GM21825 (cell line): ENCODE data around the gene KRTAP10-10.
"Not testable (repeated sequence)": the region's sequence is repeated elsewhere in the genome, so short reads cannot be mapped to it uniquely, and the experiment has no call there.

Experiments used
- ATAC-seq: cut with Tn5 transposase; IDR thresholded peaks from one replicate; pipeline ENCODE4 v1.9.1; 2021; ENCODE audit warnings: mild to moderate bottlenecking, moderate library complexity; ENCODE audit not compliant: unreplicated experiment

Gene KRTAP10-10

DNA sequence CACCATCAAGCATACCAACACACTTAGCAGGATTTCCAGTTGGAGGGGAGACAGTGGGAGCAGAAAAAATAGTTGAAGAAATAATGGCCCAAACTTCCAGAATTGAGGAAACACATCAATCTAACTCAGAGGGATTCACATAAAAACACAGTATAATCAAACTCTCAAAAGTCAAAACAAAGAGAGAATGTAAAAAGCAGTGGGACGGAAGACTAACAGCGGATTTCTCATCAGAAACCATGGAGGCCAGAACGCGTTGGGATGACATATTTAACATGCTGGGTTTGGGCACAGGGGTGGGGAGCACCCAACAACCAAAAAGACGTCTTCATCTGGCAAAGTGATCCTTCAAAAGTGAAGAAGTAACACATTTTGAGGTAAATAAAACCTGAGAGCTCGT, 17.3 kb upstream of the KRTAP10-10 start:
- ATAC-seq = no peak

DNA sequence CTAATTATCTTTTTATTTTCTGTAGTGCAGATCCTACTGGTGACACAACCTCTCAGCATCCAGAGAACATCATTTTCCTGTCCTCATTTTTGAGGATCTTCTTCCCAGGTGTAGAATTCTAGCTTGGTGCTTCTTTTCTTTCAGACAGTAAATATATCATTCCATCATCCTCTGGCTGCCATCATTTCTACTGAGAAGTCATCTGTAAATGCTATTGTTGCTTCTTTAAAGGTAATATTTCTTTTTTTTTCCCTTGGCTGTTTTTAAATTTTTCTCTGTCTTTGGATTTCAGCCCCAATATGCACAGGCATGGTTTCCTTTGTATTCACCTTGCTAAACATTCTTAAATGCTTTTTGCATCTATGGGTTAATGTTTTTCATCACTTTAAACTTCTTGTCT, 13.6 kb upstream of the KRTAP10-10 start:
- ATAC-seq = no peak

DNA sequence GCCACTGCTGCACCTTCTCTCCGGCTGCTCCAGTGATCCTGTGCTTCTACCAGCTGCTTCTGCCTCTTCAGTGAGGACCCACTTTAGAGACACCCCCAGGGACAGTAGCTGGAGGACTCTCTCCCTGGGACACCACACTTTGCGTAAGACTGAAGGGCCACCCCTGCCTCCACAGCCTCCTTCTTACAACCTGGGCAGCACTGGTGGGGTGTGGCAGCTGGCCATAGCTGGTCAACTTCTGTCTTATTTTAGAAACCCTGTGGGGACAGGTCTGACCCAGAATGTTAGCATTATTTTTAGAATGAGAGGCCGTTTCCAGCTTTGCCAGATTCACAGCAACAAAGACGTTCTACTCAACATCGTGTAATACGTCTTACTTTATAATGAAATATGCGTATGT, 11.4 kb upstream of the KRTAP10-10 start:
- ATAC-seq = no peak

DNA sequence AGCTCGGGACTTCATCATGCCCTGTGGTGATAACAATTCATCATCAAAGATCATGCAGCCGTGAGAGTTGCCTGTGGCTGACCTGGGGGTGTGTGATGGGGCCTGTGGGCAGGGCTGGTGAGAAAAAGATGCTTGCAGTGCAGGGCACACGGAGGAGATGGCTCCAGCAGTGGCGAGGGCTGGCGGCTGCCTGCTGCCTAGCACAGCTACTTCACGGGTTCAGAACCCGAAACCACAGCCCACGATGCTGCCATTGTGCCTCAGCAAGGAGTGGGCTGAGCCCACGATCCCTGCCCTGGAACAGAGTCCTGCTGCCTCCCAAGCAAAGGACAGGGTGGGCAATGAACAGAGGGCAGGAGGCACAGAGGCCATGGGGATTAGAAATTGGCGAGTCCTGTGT, 10.9 kb upstream of the KRTAP10-10 start:
- ATAC-seq = no peak

DNA sequence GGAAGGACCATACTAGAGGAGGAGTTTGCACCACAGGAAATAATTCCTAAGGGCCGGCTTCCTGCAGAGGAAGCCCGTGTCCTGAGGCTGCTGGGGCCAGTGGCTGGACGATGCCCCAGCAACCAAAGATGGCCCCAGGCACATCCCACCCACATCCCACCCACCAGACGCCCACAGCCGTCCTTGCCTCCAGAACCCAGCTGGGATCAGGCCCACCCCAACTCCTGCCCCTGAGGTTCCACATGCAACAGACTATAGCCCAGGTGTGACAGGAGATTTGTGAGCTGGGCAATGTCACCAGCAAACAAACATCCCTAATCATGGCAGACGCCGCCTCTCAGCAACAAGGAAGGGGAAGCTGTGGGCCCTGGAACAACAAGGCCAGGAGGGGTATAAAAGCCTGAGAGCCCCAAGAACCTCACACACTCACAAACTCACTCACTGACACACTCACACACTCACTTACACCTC, 10.4 kb upstream of the KRTAP10-10 start, which contains the start of gene KRTAP10-9:
TSS of gene KRTAP10-9 (plus strand) at position 421 of the 471 bp plus-strand sequence. CDS start 79 bp downstream, outside the sequence.
- no peak for ATAC-seq

DNA sequence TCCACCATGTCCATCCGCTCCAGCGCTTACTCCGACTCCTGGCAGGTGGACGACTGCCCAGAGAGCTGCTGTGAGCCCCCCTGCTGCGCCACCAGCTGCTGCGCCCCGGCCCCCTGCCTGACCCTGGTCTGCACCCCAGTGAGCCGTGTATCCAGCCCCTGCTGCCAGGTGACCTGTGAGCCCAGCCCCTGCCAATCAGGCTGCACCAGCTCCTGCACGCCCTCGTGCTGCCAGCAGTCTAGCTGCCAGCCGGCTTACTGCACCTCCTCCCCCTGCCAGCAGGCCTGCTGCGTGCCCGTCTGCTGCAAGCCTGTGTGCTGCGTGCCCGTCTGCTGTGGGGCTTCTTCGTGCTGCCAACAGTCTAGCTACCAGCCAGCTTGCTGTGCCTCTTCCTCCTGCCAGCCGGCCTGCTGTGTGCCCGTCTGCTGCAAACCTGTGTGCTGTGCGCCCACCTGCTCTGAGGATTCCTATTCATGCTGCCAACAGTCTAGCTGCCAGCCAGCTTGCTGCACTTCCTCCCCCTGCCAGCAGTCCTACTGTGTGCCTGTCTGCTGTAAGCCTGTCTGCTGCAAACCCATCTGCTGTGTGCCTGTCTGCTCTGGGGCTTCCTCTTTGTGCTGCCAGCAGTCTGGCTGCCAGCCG, 9.9 kb upstream of the KRTAP10-10 start:
- not testable (repeated sequence) for ATAC-seq

DNA sequence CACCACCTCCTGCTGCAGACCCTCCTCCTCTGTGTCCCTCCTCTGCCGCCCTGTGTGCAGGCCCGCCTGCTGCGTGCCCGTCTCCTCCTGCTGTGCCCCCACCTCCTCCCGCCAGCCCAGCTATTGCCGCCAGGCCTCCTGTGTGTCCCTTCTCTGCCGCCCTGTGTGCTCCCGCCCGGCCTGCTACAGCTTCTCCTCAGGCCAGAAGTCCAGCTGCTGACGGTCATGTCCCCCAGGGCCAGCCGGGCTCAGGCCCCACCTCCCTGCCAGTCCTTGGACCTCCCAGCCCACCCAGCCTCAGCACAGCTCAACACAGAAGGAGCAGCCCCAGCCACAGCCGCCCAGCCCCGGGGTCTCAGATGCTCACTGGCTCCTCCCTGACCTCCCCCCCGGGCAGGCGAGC, 9.3 kb upstream of the KRTAP10-10 start:
- ATAC-seq = not testable (repeated sequence)

DNA sequence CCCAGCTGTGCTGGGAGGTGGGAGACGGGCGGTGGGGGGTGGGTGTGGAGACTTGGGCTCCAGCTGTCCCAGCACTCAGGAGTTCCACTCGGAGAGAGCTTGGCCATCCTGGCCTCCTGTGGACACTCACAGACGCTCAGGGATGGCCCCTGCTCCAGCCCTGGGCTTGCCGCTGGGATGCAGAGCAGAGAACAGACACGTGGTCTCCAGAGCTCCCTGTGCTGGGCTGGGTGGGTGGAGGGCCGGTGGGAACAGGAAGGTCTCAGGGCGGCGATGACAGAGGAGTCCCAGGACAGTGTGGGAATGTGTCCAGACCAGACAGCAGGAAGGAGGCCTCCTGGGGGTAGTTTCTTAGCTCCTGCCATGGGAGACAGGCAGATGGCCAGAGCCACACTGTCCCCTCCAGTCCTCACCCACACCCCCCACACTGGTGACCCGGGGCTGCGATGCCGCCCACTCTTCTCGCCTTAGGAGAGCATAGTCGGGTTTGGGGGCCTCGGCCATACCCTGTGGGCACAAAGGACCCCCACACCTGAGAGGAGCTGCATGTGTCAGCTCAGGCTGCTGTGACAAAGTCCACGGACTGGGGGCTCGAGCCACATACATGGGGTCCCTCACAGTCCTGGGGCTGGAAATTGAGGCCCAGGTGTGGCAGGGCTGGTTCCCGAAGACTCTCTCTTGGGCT, 8.3 kb upstream of the KRTAP10-10 start:
- ATAC-seq = no peak

DNA sequence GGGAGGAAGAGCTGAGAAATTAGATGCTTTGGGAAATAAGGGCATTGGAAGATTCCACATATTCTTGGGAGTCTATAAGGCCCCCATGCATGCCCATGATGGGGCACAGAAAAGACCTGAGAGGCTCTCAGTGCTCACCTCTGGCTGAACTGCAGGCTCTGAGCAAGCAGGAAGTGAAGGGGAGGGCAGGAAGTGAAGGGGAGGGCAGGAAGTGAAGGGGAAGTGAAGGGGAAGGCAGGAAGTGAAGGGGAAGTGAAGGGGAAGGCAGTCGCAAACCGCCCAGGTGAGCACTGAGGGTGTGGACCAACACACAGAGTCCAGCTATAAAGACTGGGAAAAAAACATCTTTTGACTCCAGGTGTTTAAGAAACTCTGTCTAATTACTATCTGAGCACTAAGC, 6.7 kb upstream of the KRTAP10-10 start:
- no peak for ATAC-seq

DNA sequence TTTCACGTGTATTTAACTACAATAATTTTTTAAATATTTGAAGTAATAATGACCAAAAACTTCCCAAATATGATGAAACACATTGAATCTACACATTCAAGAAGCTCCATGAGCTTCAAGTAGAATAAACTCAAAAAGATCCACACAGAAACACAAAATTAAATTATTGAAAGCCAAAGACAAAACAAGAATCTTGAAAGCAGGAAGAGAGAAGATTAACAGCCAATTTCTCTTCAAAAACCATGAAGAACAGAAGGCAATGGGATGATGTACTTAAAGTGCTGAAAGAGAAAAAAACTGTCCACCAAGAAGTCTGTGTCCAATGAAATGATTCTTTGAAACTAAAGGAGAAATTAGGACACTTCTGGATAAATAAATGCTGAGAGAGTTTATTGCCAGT, 5.1 kb upstream of the KRTAP10-10 start:
- ATAC-seq = no peak

DNA sequence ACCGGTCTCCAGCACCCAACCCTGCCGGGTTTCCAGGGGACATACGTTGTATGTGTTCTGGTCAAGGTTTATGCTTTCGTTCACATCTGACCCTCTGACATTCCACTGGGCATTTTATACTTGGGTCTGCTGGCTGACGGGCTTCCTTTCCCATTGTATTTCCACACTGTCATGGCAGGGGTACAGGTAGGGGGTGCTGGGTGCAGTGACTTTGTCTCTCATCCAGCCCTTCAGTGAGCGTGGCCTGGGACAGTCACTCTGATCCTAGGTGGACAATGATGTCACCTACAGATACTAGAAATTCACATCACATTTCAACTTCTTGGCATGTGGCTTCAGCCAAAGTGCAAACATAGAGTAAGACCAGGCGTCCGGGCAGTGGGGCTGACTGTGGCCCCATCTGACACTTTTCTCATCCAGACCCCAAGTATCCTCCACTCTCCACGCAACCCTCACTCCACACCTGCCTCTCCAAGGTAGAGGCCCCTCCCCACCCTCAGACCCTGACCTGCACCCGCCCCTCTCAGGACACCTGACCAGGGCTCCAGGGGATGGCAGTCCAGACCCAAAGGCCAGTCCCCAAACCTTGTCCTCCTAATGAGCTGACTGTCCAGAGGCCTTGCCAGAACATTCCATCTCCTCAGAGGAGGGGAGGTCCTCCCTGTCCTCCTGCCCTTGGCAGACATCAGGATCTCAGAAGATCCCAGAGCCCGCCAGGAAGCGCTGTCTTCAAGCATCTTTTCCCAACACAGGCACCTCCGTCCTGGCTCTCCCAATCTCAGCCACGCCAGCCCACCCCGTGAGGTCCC, 743 bp upstream of the KRTAP10-10 start:
- ATAC-seq = no peak

DNA sequence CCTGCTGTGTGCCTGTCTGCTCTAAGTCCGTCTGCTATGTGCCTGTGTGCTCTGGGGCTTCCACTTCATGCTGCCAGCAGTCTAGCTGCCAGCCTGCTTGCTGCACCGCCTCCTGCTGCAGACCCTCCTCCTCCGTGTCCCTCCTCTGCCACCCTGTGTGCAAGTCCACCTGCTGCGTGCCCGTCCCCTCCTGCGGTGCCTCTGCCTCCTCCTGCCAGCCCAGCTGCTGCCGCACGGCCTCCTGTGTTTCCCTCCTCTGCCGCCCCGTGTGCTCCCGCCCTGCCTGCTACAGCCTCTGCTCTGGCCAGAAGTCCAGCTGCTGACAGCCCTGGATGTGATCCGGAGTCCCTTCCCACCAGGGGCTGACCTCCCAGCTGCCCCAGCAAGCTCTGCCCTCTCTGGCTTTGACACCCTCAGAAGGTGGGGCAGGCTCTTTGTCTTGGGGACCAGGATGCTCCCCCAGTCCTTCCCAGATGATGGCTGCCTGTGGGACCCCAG, 744 bp downstream of the KRTAP10-10 start:
- not testable (repeated sequence) for ATAC-seq

DNA sequence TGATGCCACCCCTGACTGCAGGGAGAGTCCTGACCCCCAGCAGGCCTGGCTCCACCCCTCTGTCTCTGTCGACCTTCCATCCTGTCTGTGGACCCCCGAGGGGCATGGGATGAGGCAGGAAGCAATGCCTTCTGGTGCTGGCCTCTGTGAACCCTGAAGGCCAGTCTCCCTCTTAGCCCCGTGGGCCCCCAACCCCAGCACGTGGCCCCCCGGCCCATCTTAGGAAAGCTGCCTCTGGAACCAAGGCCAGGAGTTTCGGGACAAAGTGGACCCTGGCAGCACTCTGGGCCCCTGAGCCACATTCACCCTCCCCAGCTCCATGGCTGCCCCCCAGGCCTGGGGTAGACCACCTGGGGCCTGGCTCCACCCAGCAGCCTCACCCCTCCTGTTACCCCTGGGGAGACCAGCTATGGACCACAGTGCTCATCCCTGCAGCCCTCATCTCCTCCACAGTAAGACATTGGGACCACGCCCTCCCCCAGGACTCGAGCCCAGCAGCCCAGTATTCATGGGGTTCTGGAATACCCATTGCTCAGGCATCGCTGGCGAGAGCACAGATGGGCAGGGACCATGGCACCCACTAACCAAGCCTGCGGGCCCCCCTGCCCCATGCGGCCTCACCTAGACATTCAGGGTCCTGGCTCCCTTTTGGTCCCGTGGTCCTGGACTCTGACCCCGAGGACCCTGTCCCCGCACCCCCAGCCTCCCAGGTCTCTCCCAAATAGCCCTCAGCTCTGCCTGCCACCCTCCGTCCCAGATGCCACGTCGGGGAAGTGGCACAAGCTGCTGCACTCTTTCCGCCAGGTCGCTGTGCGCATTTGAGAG, 1.6 kb downstream of the KRTAP10-10 start:
- not testable (repeated sequence) for ATAC-seq

DNA sequence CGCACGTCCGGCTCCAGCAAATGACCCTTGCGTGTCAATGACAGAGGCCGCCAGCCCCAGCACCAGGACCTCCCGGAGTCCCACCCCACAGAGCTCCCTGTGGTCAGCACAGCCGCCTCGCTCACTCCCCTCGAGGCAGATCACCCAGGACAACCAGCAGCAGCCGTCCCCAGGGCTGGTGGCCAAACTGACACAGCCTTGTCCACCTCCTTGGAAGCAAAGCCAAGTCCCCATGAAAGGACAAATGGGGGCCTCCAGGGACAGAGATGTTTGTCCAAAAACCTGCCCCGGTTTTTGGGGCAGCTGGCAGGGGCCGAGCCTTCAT, 2.1 kb downstream of the KRTAP10-10 start:
- ATAC-seq = no peak

DNA sequence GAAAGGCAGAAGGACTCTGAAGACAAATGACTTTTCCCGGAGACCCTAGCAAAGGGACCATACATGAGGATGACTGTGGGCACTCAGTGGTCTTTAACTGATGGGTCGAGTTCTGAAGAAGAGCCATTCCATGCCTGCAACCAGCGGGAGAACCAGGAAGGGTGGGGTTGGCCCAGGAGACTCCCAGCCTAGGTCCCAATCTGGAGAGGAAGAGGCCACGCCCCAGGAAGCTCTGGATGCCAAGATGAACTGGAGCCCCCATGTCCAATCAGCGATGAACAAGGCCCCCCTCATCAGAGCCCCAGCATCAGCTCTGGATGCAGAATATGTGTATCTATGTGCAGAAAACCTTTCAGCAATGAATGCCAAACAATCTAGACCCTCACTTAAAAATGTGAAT, 3.6 kb downstream of the KRTAP10-10 start:
- no peak for ATAC-seq

DNA sequence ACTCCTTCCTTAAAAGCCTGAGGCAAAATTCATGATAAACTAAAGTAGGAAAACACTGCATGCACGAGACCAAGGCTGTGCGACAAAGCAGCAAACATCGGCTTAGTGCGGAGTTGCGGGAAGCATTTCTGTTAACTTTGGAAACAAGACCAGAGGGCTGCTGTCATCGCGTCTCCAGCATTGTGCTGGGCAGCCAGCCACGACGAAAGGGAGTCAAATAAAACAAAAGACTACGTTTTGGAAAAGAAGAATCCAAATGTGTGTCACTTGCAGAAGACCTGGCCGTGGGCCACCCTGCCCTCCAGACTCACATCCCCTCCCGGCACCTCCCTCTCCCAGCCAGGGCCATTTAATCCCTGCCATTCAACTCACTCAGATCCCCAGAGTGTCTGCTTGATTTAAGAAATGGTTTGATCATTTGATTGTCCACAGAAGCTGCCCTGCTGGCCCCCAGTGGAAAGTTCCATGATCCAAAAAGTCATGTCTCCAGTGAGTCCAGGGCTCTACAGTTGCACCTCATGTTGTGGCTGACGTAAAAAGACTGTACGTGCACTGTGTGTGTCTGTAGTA, 6.7 kb downstream of the KRTAP10-10 start:
- no peak for ATAC-seq

DNA sequence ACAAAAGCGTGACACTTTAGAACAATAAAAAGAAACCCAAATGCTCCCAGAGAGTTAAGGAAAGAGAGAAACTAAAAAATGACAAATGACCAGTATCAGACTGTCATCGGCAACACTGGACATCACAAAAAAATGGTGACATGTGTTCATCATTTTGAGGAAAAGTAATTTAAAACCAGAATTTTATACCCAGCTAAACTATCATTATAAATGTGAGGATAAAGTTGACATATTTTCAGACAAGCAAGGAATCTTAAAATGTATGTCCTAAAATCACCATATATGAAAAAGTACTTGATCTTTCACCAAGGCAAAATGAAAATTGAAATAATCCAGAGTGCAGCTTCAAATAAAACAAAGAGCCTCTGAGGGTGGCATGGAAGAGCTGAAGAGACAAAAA, 7.7 kb downstream of the KRTAP10-10 start:
- no peak for ATAC-seq

DNA sequence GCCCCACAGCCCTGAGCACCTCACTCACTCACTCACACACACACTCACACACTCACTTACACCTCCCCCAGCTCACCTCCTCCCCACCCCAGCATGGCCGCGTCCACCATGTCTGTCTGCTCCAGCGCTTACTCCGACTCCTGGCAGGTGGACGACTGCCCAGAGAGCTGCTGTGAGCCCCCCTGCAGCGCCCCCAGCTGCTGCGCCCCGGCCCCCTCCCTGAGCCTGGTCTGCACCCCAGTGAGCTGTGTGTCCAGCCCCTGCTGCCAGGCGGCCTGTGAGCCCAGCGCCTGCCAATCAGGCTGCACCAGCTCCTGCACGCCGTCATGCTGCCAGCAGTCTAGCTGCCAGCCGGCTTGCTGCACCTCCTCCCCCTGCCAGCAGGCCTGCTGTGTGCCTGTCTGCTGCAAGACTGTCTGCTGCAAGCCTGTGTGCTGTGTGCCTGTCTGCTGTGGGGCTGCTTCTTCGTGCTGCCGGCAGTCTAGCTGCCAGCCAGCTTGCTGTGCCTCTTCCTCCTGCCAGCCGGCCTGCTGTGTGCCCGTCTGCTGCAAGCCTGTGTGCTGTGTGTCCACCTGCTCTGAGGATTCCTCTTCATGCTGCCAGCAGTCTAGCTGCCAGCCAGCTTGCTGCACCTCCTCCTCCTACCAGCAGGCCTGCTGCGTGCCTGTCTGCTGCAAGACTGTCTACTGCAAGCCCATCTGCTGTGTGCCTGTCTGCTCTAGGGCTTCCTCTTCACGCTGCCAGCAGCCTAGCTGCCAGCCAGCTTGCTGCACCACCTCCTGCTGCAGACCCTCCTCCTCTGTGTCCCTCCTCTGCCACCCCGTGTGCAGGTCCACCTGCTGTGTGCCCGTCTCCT, 9.4 kb downstream of the KRTAP10-10 start, which contains the start of gene KRTAP10-11:
TSS of gene KRTAP10-11 (plus strand) at position 49 of the 856 bp plus-strand sequence. CDS start at position 94, 45 bp downstream.
- ATAC-seq = not testable (repeated sequence)

DNA sequence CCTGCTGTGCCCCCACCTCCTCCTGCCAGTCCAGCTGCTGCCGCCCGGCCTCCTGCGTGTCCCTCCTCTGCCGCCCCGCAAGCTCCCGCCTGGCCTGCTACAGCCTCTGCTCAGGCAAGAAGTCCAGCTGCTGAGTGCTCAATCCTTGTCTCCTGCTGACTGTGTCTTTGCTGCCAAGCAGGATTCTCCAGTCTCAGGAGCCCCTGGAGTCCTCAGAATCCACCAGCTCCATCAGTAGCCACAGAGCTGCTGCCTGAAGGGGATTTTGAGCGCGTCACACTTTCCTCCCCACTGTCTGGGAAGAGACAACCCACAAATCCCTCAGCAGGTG, 10.0 kb downstream of the KRTAP10-10 start:
- no peak for ATAC-seq
